Sigmoid colon (tissue), 7 donors: ENCODE measurements around the gene AGT. TPM values are rescaled to one million over a fixed set of nuclear protein-coding genes. Genes with fewer than 3 reads are reported as not detected.

Source experiments
- DNase-seq: peaks from one replicate; pipeline ENCODE4 v3.0.0-alpha.2; 2019
- H3K27ac ChIP-seq, 4 donors: fragments of 200-600 bp; sonication (generic); one replicate each; pipeline ENCODE4 v1.5.1; 2016 to 2019; ENCODE audit warnings: mild to moderate bottlenecking in 1 of 4
- H3K27me3 ChIP-seq, 3 donors: fragments of 200-600 bp; sonication (generic); one replicate each; pipeline ENCODE4 v1.5.1; 2019; ENCODE audit warnings: mild to moderate bottlenecking in 1 of 3
- H3K36me3 ChIP-seq, 4 donors: fragments of 200-600 bp; sonication (generic); one replicate each; pipeline ENCODE4 v1.5.1; 2016 to 2019
- H3K4me1 ChIP-seq, 4 donors: fragments of 200-600 bp; sonication (generic); one replicate each; pipeline ENCODE4 v1.5.1; 2017 to 2019
- H3K4me3 ChIP-seq, 4 donors: fragments of 200-600 bp; sonication (generic); one replicate each; pipeline ENCODE4 v1.5.1; 2017 to 2019; ENCODE audit warnings: mild to moderate bottlenecking in 2 of 4, moderate library complexity in 1 of 4
- H3K9me3 ChIP-seq, 4 donors: fragments of 200-600 bp in 3 of 4; sonication (generic) in 3 of 4; one replicate each; pipeline versions ENCODE4 v1.5.1 to v1.6.1; 2013 to 2019
- CTCF ChIP-seq, 4 experiments: fragments of 450-650 bp in 3 of 4; fragments of 200-600 bp in 1 of 4; IDR thresholded peaks; one replicate each; pipeline ENCODE4 v1.5.1; 2016 to 2019; ENCODE audit warnings: antibody characterized with exemption in 4 of 4, mild to moderate bottlenecking in 3 of 4, moderate library complexity in 2 of 4
- EP300 ChIP-seq, 4 donors: sonication (generic); formaldehyde crosslinking; IDR thresholded peaks; one replicate each; pipeline ENCODE4 v1.6.1; 2017; ENCODE audit warnings: antibody characterized with exemption in 4 of 4
- POLR2A ChIP-seq, 2 donors: fragments of 450-650 bp; IDR thresholded peaks; one replicate each; pipeline ENCODE4 v1.6.1; 2016; ENCODE audit warnings: antibody characterized with exemption in 2 of 2, mild to moderate bottlenecking in 2 of 2, moderate library complexity in 2 of 2
- POLR2AphosphoS5 ChIP-seq, 4 donors: sonication (generic); formaldehyde crosslinking; IDR thresholded peaks; one replicate each; pipeline ENCODE4 v1.6.1; 2017; ENCODE audit warnings: antibody characterized with exemption in 4 of 4
- WGBS, 2 donors: extraction: QIAGEN DNeasy Blood & Tissue Kit; methylation state at CpG; one replicate each; pipeline ENCODE4 v1.1.7; 2013; 5-methylcytosine and 5-hydroxymethylcytosine counted together
- intact Hi-C: fragments of 100-400 bp; cut with DNase I; formaldehyde crosslinking; loops from one replicate; pipeline ENCODE4 v1.15.1; 2023
- polyA plus RNA-seq, 3 donors: library from polyadenylated mRNA; stranded (reverse); fragments of 200-250 nt; gene quantifications; one replicate each; pipeline ENCODE4 v1.2.3, GENCODE V29; 2013
- total RNA-seq, 4 donors: library from RNA; depleted of rRNA; stranded (reverse); fragments of >200 nt; gene quantifications; one replicate each; pipeline ENCODE4 v1.1.0, GENCODE V29; 2016
- donor health status: healthy with polysubstance abuse.
- donor health status: Bipolar disorder and iron deficiency.
- donor health status: healthy.

Gene AGT
- total and polyA plus RNA-seq, 7 donors: 0.36 to 9.2 (median 1.7) TPM

DNA sequence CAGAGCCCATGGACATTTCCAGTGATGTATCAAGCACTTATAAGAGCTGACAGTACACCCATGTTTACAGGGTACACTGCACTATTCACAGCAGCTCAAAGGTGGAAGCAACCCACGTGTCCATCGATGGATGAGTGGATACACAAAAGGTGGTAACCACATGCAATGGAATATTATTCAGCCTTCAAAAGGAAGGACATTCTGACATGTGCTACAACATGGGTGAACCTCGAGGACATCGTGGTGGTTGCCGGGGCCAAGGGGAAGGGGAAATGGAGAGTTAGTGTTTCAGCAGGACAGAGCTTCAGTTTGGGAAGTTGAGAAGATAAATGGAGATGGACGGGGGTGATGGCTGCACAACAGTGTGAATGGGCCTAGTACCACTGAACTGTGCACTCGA lies 9.1 kb downstream of the AGT start:
- H3K27ac ChIP-seq: no peak overlapping the region
- no peak for DNase-seq
- H3K27me3 ChIP-seq: no peaks in the 10 kb centered on the region
- WGBS, 2 donors: 89 to 94% methylated on average over 7 of the region's 7 CpGs
- no peaks in the 10 kb centered on the region for H3K9me3 ChIP-seq
- H3K36me3 ChIP-seq: no peaks in the 10 kb centered on the region
- TF ChIP-seq POLR2AphosphoS5 (IDR thresholded peaks at IDR 0.05): no peak
- TF ChIP-seq POLR2A (IDR thresholded peaks at IDR 0.05): no peak
- TF ChIP-seq CTCF (IDR thresholded peaks at IDR 0.05): no peak
- TF ChIP-seq EP300 (IDR thresholded peaks at IDR 0.05): no peak
- no peaks in the 10 kb centered on the region for H3K4me1 ChIP-seq
- intact Hi-C loops: no loop called here
- no peak overlapping the region for H3K4me3 ChIP-seq

GRCh38 chr1:230703679-230704385 lies 10.1 kb downstream of the AGT start:
- Histone ChIP-seq H3K4me3 (no peak overlapping the region), H3K36me3 (no peaks in the 10 kb centered on the region), H3K4me1 (no peaks in the 10 kb centered on the region), H3K27me3 (no peaks in the 10 kb centered on the region), H3K27ac (no peak overlapping the region), H3K9me3 (no peaks in the 10 kb centered on the region)
- 95 to 96% methylated on average over 8 of the region's 8 CpGs for WGBS, 2 donors
- TF ChIP-seq EP300 (IDR thresholded peaks at IDR 0.05) (no peak), CTCF (IDR thresholded peaks at IDR 0.05) (no peak), POLR2AphosphoS5 (IDR thresholded peaks at IDR 0.05) (no peak), POLR2A (IDR thresholded peaks at IDR 0.05) (no peak)
- intact Hi-C loops: no loop called here
- no peak for DNase-seq

DNA sequence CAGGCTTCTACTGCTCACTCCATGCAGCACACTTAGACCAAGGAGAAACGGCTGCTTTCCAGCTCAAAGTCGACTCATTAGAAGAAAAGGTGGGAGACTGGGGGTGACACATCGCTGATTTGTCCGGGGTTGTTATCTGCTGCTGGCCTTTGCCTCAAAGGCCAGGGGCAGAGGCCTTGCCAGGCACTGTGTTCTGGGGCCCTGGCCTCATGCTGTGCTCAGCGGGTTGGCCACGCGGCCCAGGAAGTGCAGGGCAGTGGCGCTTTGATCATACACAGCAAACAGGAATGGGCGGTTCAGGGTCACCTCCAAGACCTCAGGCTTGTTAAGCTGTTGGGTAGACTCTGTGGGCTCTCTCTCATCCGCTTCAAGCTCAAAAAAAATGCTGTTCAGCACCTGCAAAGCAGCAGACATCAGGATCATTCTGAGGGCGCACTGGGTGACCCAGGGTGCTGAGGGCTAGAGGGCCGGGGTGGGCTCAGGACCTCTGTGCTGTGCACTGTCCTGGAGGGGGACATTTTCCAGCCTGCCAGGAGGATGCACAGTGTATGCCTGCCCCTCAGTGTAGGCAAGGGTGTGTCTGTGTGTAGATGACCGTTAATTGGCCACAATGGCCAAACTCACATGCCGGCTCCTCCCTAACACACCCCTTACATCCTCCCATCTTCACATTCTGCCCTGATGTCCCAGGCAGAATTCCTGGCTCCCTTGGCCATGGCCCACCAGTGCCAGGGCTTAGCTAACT lies 10.8 kb downstream of the AGT start:
- no peak for TF ChIP-seq POLR2AphosphoS5 (IDR thresholded peaks at IDR 0.05)
- no peak for TF ChIP-seq EP300 (IDR thresholded peaks at IDR 0.05)
- H3K4me3 ChIP-seq: no peak overlapping the region
- H3K27me3 ChIP-seq: no peaks in the 10 kb centered on the region
- no peaks in the 10 kb centered on the region for H3K4me1 ChIP-seq
- no peaks in the 10 kb centered on the region for H3K9me3 ChIP-seq
- no peak overlapping the region for H3K27ac ChIP-seq
- intact Hi-C loops: no loop called here
- DNase-seq: no peak
- H3K36me3 ChIP-seq: no peaks in the 10 kb centered on the region
- WGBS, 2 donors: 78 to 86% methylated on average over 14 of the region's 14 CpGs

GRCh38 chr1:230701895-230702768 lies 11.8 kb downstream of the AGT start:
- intact Hi-C loops: no loop called here
- H3K36me3 ChIP-seq: no peaks in the 10 kb centered on the region
- no peak for TF ChIP-seq EP300 (IDR thresholded peaks at IDR 0.05)
- TF ChIP-seq CTCF (IDR thresholded peaks at IDR 0.05): no peak
- TF ChIP-seq POLR2A (IDR thresholded peaks at IDR 0.05): no peak
- no peak for TF ChIP-seq POLR2AphosphoS5 (IDR thresholded peaks at IDR 0.05)
- no peaks in the 10 kb centered on the region for H3K4me1 ChIP-seq
- no peak overlapping the region for H3K4me3 ChIP-seq
- no peaks in the 10 kb centered on the region for H3K27me3 ChIP-seq
- H3K27ac ChIP-seq: no peak overlapping the region
- no peaks in the 10 kb centered on the region for H3K9me3 ChIP-seq
- no peak for DNase-seq
- WGBS, 2 donors: 87 to 88% methylated on average over 19 of the region's 19 CpGs

DNA sequence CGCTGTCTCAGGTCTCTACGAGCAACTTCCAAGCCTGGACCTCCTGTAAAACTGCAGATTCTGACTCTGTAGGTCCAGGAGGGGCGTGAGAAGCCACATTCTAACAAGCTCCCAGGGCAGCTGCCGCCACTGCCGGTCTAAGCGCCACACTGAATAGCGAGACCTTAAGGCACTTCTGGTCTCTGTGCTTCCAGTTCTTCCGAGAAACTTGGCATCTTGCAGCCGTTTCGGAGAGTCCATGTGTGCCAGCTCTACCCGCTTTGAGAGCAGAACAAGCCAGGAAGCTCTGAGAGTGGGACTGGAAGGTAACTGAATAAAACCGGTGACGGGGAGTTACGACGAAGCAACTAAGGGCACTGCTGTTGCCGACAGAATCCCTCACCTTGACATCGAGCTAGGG lies 12.5 kb downstream of the AGT start:
- H3K27me3 ChIP-seq: no peaks in the 10 kb centered on the region
- no peaks in the 10 kb centered on the region for H3K36me3 ChIP-seq
- intact Hi-C loops: no loop called here
- no peak for TF ChIP-seq POLR2A (IDR thresholded peaks at IDR 0.05)
- no peak for TF ChIP-seq EP300 (IDR thresholded peaks at IDR 0.05)
- no peak for TF ChIP-seq CTCF (IDR thresholded peaks at IDR 0.05)
- no peak for TF ChIP-seq POLR2AphosphoS5 (IDR thresholded peaks at IDR 0.05)
- DNase-seq: no peak
- no peak overlapping the region for H3K4me3 ChIP-seq
- no peak overlapping the region for H3K27ac ChIP-seq
- H3K9me3 ChIP-seq: no peaks in the 10 kb centered on the region
- H3K4me1 ChIP-seq: no peaks in the 10 kb centered on the region
- WGBS, 2 donors: 92 to 93% methylated on average over 17 of the region's 17 CpGs
